SK-N-SH (cell line): ENCODE results near the gene HIGD1C. TPM values are rescaled to one million over a fixed set of nuclear protein-coding genes. Genes with fewer than 3 reads are reported as not detected.

Source experiments
- CTCF ChIA-PET: fragments of 300-600, 350-600 bp; formaldehyde crosslinking; extraction: SDS; loops from one replicate; lab custom pipeline; 2021; lab: Yijun Ruan, JAX
- POLR2A ChIA-PET: fragments of 350-600 bp; sonication (Branson Sonifier 250); formaldehyde crosslinking; extraction: SDS; loops from one replicate; lab custom pipeline; 2020; ENCODE audit warnings: antibody characterized with exemption, inconsistent platforms; lab: Yijun Ruan, JAX
- DNase-seq: peaks from one replicate; pipeline ENCODE4 v3.0.0; 2012
- H2AFZ ChIP-seq: fragments of 200-600 bp; sonication (generic); 2 replicates; pipeline ENCODE4 v1.8.1; 2016; ENCODE audit warnings: antibody characterized with exemption, mild to moderate bottlenecking, low read depth
- H3F3A ChIP-seq: fragments of 200-600 bp; sonication (generic); replicated peaks from 2 replicates; pipeline ENCODE3; 2016; ENCODE audit warnings: antibody characterized with exemption, mild to moderate bottlenecking; ENCODE audit not compliant: insufficient read depth
- H3K27ac ChIP-seq, 2 experiments: fragments of 200-500 bp in 1 of 2; fragments of 200-600 bp in 1 of 2; sonication (Bioruptor generic) in 1 of 2; sonication (generic), shearing (Covaris generic) in 1 of 2; 2 replicates each; pipeline versions ENCODE4 v1.5.1 to v1.6.1; 2014 to 2016; ENCODE audit warnings: low read depth in 2 of 2, inconsistent platforms in 1 of 2, low read length in 1 of 2, mild to moderate bottlenecking in 1 of 2, mixed read lengths in 1 of 2
- H3K27me3 ChIP-seq: fragments of 200-600 bp; sonication (generic), shearing (Covaris generic); 2 replicates; pipeline ENCODE4 v1.6.1; 2016; ENCODE audit warnings: mixed run types; ENCODE audit not compliant: insufficient read depth
- H3K36me3 ChIP-seq, 2 experiments: fragments of 200-500 bp in 1 of 2; fragments of 200-600 bp in 1 of 2; sonication (Bioruptor generic) in 1 of 2; sonication (generic) in 1 of 2; replicated peaks in 1 of 2; 2 replicates each; pipeline versions ENCODE3 to v1.5.1; 2014 to 2016; ENCODE audit warnings: low read length in 1 of 2, mild to moderate bottlenecking in 1 of 2; ENCODE audit not compliant: insufficient read depth in 2 of 2, control insufficient read depth in 1 of 2
- H3K4me1 ChIP-seq, 2 experiments: fragments of 200-500 bp in 1 of 2; fragments of 200-600 bp in 1 of 2; sonication (Bioruptor generic) in 1 of 2; sonication (generic), shearing (Covaris generic) in 1 of 2; 2 replicates each; pipeline versions ENCODE4 v1.5.1 to v1.6.1; 2014 to 2016; ENCODE audit warnings: low read depth in 1 of 2, low read length in 1 of 2, mixed run types in 1 of 2; ENCODE audit not compliant: insufficient read depth in 2 of 2, control insufficient read depth in 1 of 2
- H3K4me2 ChIP-seq: fragments of 200-600 bp; sonication (generic), shearing (Covaris generic); 2 replicates; pipeline ENCODE4 v1.6.1; 2017; ENCODE audit warnings: mixed run types
- H3K4me3 ChIP-seq, 2 experiments: fragments of 200-500 bp in 1 of 2; fragments of 200-600 bp in 1 of 2; sonication (Bioruptor generic) in 1 of 2; sonication (generic), shearing (Covaris generic) in 1 of 2; 2 replicates each; pipeline versions ENCODE4 v1.5.1 to v1.8.1; 2014 to 2016; ENCODE audit warnings: low read depth in 2 of 2, inconsistent platforms in 1 of 2, low read length in 1 of 2, mild to moderate bottlenecking in 1 of 2, mixed read lengths in 1 of 2, moderate library complexity in 1 of 2
- H3K79me2 ChIP-seq: fragments of 200-600 bp; sonication (generic); 2 replicates; pipeline ENCODE4 v1.8.1; 2017; ENCODE audit warnings: mild to moderate bottlenecking; ENCODE audit not compliant: insufficient read depth
- H3K9ac ChIP-seq: fragments of 200-600 bp; sonication (generic); 2 replicates; pipeline ENCODE4 v1.6.1; 2017; ENCODE audit warnings: mixed run types
- H3K9me2 ChIP-seq: fragments of 200-600 bp; sonication (generic); 2 replicates; pipeline ENCODE4 v1.6.1; 2017; ENCODE audit warnings: mixed run types
- H3K9me3 ChIP-seq: fragments of 200-600 bp; sonication (generic); 2 replicates; pipeline ENCODE4 v1.6.1; 2017; ENCODE audit warnings: mixed run types, mild to moderate bottlenecking, moderate library complexity
- H4K20me1 ChIP-seq: fragments of 200-600 bp; sonication (generic); 2 replicates; pipeline ENCODE4 v1.6.1; 2017; ENCODE audit warnings: mild to moderate bottlenecking, mixed run types; ENCODE audit not compliant: insufficient read depth
- CHD2 ChIP-seq: fragments of 150-350 bp; IDR thresholded peaks from 2 replicates; pipeline ENCODE4 v1.6.1; 2018; ENCODE audit warnings: low read length; ENCODE audit not compliant: partially characterized antibody
- ELF1 ChIP-seq: IDR thresholded peaks from 2 replicates; pipeline ENCODE4 v1.4.0; 2012
- EZH2phosphoT487 ChIP-seq: fragments of 200-600 bp; sonication (generic); IDR thresholded peaks from 2 replicates; pipeline ENCODE4 v1.6.1; 2017; ENCODE audit warnings: low read depth, mixed run types, mild to moderate bottlenecking, antibody characterized with exemption, moderate library complexity, borderline replicate concordance
- GABPA ChIP-seq: IDR thresholded peaks from 2 replicates; pipeline ENCODE4 v1.4.0; 2012; ENCODE audit warnings: low read depth, mild to moderate bottlenecking
- NRF1 ChIP-seq: IDR thresholded peaks from 2 replicates; pipeline ENCODE4 v1.6.1; 2012; ENCODE audit warnings: low read depth, mild to moderate bottlenecking, low read length
- RAD21 ChIP-seq: IDR thresholded peaks from 2 replicates; pipeline ENCODE4 v1.6.1; 2012; ENCODE audit warnings: mild to moderate bottlenecking, low read length
- RCOR1 ChIP-seq: fragments of 150-350 bp; IDR thresholded peaks from 2 replicates; pipeline ENCODE4 v1.6.1; 2017; ENCODE audit warnings: antibody characterized with exemption, low read length
- SIN3A ChIP-seq: IDR thresholded peaks from 2 replicates; pipeline ENCODE4 v1.6.1; 2012; ENCODE audit warnings: low read depth, mild to moderate bottlenecking, low read length, moderate library complexity, borderline replicate concordance
- SMC3 ChIP-seq: IDR thresholded peaks from 2 replicates; pipeline ENCODE4 v1.6.1; 2012; ENCODE audit warnings: low read depth, low read length, improper control_type of control experiment
- TAF1 ChIP-seq: IDR thresholded peaks from 2 replicates; pipeline ENCODE4 v1.6.1; 2012; ENCODE audit warnings: low read depth, mild to moderate bottlenecking, low read length, moderate library complexity, borderline replicate concordance
- TCF12 ChIP-seq: IDR thresholded peaks from 2 replicates; pipeline ENCODE4 v1.4.0; 2012
- TEAD4 ChIP-seq: IDR thresholded peaks from 2 replicates; pipeline ENCODE4 v1.4.0; 2012; ENCODE audit warnings: mild to moderate bottlenecking, borderline replicate concordance; ENCODE audit not compliant: insufficient read depth
- YY1 ChIP-seq: IDR thresholded peaks from 2 replicates; pipeline ENCODE4 v1.4.0; 2012; ENCODE audit warnings: low read depth, mild to moderate bottlenecking
- WGBS: methylation state at CpG from one replicate; pipeline ENCODE4 v1.1.6; 2017; ENCODE audit warnings: low lambda C conversion rate; 5-methylcytosine and 5-hydroxymethylcytosine counted together
- polyA plus RNA-seq, 3 experiments: library from polyadenylated mRNA; depleted of rRNA; stranded (reverse); fragments of >200 nt; gene quantifications; 2 replicates each; pipeline ENCODE4 v1.2.3, GENCODE V29; 2012
- TF ChIP-seq, protein P1 (sequence below): fragments of 200-600 bp; sonication (generic); IDR thresholded peaks from 2 replicates; pipeline ENCODE4 v1.6.1; 2017; ENCODE audit warnings: antibody characterized with exemption, mild to moderate bottlenecking, moderate library complexity
- TF ChIP-seq, protein P2 (sequence below): fragments of 150-350 bp; IDR thresholded peaks from 2 replicates; pipeline ENCODE4 v1.6.1; 2017; ENCODE audit warnings: antibody characterized with exemption, low read length, low read depth, borderline replicate concordance
- TF ChIP-seq, protein P3 (sequence below): IDR thresholded peaks from 2 replicates; pipeline ENCODE4; 2012
- TF ChIP-seq, protein P4 (sequence below): IDR thresholded peaks from 2 replicates; pipeline ENCODE4 v1.4.0; 2012; ENCODE audit warnings: low read depth, borderline replicate concordance

The HIGD1C gene
- polyA plus RNA-seq, 1 of the 3 experiments (the other 2 are of a cell fraction), result not detected

DNA sequence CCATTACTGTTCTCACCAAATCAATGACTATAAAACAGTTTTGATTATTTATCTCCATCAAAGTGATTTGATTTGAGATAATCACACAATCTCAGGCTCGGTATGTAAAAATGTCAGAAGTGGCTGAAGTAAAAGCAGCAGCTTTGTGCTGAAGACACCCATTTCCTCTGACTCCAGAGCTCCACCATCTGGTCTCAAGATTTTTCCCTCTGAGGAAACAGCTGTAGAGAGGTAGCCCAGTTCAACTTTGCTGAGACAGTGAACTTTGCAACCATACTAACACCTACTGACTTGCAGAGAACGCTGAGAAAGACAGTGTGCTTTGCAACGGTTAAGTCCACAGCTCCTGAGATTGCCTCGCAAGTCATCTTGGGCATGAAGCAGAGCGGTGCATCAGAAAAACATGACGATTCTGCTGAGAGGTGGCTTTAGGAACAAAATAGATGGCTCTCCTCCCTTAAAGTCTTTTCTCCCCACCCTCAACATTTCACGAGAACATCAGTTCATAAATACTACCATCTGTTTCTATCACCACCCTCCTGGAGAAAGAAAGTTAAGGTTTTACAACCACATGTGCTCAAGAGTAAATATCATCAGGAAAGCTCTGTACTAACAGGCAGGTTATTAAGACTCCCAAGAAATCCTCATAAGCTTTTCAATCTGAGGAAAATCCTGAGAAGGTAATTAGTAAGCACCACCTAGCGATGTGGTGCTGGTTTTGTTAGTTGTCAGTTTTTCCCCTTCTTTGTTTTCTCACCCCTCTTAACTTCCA, 34.8 kb downstream of the HIGD1C start:
- WGBS, result 60% methylated on average over 8 of the region's 8 CpGs
- peak; percentile 44 for DNase-seq
- Histone ChIP-seq H3K79me2 (no peaks in the 10 kb centered on the region), H2AFZ (no peak overlapping the region), H3K9me3 (no peaks in the 10 kb centered on the region), H3K9me2 (no peaks in the 10 kb centered on the region), H4K20me1 (no peaks in the 10 kb centered on the region), H3K4me1 (peaks cover 2 to 11% of the 10 kb centered on the region in 2 experiments; a peak in 1 of 4 replicates), H3K4me3 (no peak overlapping the region), H3F3A (peaks cover 24% of the 10 kb centered on the region), H3K9ac (no peak overlapping the region), H3K36me3 (peaks cover 33 to 47% of the 10 kb centered on the region in 2 experiments), H3K4me2 (no peak overlapping the region)
- ChIA-PET POLR2A (interaction anchor here (1.0 kb wide), 1 partner anchor 223 kb away, joined by 4 read pairs; no protein-coding TSS in a partner anchor), CTCF (interaction anchor here (0.6 to 9.9 kb wide), 38 partner anchors 10 to 482 kb away, joined by 3 to 186 read pairs (median 5); partner anchors contain the start of genes ATF1 and DIP2B)
- TF ChIP-seq TCF12, result 0 out of 2 replicates have a peak, but pooled peaks have one; percentile 15
- no peak for TF ChIP-seq TAF1
- TF ChIP-seq, protein P1, sequence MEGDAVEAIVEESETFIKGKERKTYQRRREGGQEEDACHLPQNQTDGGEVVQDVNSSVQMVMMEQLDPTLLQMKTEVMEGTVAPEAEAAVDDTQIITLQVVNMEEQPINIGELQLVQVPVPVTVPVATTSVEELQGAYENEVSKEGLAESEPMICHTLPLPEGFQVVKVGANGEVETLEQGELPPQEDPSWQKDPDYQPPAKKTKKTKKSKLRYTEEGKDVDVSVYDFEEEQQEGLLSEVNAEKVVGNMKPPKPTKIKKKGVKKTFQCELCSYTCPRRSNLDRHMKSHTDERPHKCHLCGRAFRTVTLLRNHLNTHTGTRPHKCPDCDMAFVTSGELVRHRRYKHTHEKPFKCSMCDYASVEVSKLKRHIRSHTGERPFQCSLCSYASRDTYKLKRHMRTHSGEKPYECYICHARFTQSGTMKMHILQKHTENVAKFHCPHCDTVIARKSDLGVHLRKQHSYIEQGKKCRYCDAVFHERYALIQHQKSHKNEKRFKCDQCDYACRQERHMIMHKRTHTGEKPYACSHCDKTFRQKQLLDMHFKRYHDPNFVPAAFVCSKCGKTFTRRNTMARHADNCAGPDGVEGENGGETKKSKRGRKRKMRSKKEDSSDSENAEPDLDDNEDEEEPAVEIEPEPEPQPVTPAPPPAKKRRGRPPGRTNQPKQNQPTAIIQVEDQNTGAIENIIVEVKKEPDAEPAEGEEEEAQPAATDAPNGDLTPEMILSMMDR, result peak; percentile 68
- no peak for TF ChIP-seq CHD2
- TF ChIP-seq, protein P2, sequence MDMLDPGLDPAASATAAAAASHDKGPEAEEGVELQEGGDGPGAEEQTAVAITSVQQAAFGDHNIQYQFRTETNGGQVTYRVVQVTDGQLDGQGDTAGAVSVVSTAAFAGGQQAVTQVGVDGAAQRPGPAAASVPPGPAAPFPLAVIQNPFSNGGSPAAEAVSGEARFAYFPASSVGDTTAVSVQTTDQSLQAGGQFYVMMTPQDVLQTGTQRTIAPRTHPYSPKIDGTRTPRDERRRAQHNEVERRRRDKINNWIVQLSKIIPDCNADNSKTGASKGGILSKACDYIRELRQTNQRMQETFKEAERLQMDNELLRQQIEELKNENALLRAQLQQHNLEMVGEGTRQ, result no peak
- peak; percentile 89 for TF ChIP-seq RAD21
- TF ChIP-seq TEAD4, result no peak
- no peak for TF ChIP-seq RCOR1
- TF ChIP-seq SMC3, result peak; percentile 94
- no peak for TF ChIP-seq YY1
- no peak for TF ChIP-seq EZH2phosphoT487
- TF ChIP-seq, all 33 proteins: peak for 4
- H3K27me3 ChIP-seq, result no peaks in the 10 kb centered on the region
- H3K27ac ChIP-seq, result no peak overlapping the region

DNA sequence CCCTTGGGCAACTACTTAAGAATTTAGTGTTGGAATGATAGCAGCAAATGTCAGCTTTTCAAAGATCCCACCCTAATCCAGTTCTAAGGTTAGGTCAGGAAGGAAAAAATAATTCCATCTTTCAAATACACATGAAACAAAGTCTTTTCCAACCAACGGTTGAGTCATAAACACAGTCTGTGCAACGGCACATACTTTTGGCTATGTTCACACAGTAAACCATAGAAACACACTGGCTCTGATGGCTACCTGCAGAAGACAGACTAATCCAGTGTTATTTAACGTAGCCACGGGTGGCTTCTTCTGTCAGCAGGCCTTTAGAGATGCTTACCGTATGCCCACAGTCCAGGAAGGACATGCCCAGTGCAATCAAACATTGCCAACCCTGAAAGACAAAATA, 35.7 kb downstream of the HIGD1C start:
- Histone ChIP-seq H3K4me3 (no peak overlapping the region), H3K4me2 (no peak overlapping the region), H3K4me1 (peaks cover 2 to 11% of the 10 kb centered on the region in 2 experiments; a peak in 1 of 4 replicates), H4K20me1 (no peaks in the 10 kb centered on the region), H2AFZ (no peak overlapping the region), H3K79me2 (no peaks in the 10 kb centered on the region), H3F3A (peaks cover 24% of the 10 kb centered on the region), H3K36me3 (peaks cover 39 to 49% of the 10 kb centered on the region in 2 experiments), H3K27ac (no peak overlapping the region), H3K9me2 (no peaks in the 10 kb centered on the region), H3K27me3 (no peaks in the 10 kb centered on the region), H3K9me3 (no peaks in the 10 kb centered on the region), H3K9ac (no peak overlapping the region)
- DNase-seq, result no peak
- POLR2A ChIA-PET, result interaction anchor here (0.9 kb wide), 1 partner anchor 223 kb away, joined by 3 read pairs; no protein-coding TSS in a partner anchor
- CTCF ChIA-PET, result interaction anchor here (0.6 to 9.9 kb wide), 17 partner anchors 9 to 483 kb away, joined by 3 to 186 read pairs (median 6); partner anchors contain the start of genes ATF1 and DIP2B
- no peak for TF ChIP-seq GABPA
- no peak for TF ChIP-seq ELF1
- TF ChIP-seq TEAD4, result no peak
- TF ChIP-seq NRF1, result no peak
- TF ChIP-seq, protein P3, sequence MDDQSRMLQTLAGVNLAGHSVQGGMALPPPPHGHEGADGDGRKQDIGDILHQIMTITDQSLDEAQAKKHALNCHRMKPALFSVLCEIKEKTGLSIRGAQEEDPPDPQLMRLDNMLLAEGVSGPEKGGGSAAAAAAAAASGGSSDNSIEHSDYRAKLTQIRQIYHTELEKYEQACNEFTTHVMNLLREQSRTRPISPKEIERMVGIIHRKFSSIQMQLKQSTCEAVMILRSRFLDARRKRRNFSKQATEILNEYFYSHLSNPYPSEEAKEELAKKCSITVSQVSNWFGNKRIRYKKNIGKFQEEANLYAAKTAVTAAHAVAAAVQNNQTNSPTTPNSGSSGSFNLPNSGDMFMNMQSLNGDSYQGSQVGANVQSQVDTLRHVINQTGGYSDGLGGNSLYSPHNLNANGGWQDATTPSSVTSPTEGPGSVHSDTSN, result no peak
- TF ChIP-seq, protein P4, sequence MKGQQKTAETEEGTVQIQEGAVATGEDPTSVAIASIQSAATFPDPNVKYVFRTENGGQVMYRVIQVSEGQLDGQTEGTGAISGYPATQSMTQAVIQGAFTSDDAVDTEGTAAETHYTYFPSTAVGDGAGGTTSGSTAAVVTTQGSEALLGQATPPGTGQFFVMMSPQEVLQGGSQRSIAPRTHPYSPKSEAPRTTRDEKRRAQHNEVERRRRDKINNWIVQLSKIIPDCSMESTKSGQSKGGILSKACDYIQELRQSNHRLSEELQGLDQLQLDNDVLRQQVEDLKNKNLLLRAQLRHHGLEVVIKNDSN, result no peak
- no peak for TF ChIP-seq SIN3A
- TF ChIP-seq, protein P1, result no peak
- WGBS, result 75% methylated on average over 5 of the region's 5 CpGs
